NCI-H526 (cell line): ENCODE results near the gene TAS1R3.
A peak's percentile ranks its signal among the peaks of the same experiment; 100 is the strongest.

Experiments
- DNase-seq, 2 experiments: peaks; one replicate each; lab custom pipeline; 2025; lab: John Stamatoyannopoulos, UW

Gene TAS1R3

DNA sequence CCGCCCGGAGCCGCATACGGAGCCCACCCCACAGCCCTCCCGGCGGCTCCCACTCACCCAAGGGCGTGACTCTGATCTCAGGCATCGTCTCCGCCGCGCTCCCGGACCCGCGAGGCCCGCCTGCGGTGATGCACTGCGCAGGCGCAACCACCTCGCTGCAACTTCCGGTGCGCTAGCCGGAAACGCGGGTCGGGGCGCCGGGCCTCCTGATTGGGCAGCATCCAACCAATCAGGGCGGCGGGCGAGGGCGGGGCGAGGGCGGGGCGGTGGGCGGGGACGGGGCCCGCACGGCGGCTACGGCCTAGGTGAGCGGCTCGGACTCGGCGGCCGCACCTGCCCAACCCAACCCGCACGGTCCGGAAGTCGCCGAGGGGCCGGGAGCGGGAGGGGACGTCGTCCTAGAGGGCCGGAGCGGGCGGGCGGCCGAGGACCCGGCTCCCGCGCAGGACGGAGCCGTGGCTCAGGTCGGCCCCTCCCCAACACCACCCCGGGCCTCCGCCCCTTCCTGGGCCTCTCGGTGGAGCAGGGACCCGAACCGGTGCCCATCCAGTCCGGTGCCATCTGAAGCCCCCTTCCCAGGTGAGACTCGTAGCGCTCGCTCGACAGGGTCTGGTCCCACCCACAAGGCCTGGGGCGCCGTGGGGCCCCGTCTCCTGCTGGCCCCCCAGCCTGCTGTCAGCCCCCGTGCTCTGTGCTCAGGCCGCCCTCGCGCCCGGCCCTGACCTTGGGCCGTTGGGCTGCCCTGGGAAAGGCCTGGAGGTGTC lies 6.4 kb upstream of the TAS1R3 start, which contains the start of the genes CPTP and INTS11:
Gene CPTP (plus strand): TSS at position 279 of the 764 bp plus-strand sequence. CDS start 2,109 bp downstream, outside the sequence.
Gene INTS11 (minus strand): TSS at position 137 of the 764 bp plus-strand sequence. CDS start 52 bp downstream, at position 85.
- peak; percentile 75 to 95 for DNase-seq

DNA sequence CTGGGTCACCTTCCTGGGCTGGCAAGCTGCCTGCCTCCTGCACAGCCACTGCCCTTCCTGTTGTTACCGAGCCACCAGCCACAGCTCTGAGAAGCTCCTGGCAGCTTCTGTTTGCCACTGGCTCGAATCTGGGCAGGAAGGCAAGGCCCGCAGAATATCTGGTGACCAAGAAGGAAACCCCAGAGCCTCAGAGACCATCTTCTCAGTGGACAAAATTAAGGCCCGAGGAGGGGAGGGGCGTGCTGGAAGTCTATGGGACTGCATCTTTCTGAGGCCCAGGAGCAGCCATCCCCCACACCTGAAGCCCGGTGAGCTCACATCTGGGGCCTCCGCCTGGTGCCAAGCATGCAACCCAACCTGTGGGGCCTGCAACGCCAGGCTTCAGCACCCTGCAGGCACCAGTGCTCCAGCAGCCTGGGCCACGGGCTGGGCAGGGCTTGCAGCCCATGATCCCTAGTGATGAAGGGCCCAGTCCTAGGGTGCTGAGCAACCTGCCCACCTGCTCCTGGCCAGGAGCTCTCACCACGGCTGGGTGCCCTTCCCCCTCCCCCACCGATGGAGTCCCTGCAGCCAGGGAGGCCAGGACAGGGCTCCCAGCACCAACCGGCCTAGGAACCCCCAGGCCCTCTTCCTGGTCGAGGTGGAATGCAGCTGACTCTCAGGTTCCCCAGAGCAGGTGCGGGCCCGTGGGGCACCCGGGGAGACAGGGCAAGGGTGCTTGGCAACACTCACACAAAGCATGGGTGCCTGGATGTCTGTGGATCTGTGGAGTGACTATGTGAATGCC lies 5.6 kb upstream of the TAS1R3 start:
- no peak for DNase-seq

DNA sequence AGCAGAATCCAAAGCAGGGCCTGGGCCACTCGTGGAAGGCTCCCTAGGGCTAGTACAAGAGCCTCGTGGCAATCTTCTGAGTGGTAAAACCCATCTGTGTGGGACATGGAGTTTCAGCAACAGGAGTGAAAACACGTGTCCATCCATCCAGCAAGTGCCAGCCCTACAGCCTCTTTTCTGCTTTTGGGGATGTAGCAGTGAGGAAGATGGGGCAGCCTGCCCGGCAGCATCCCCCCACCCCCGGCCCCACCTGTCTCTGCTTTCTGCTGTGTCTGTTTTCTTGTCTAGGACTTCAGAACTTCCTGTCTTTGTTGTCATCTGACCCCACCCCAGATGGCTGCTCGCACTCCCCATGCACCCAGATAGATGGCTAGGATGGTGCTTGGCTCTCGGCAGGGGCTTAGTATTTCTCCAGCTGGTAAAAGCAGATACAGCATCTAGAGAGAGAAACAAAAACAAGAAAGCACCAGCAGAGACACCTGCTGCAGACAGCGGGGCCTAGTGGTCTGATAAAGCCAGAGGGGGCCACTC lies 4.9 kb upstream of the TAS1R3 start:
- no peak for DNase-seq

DNA sequence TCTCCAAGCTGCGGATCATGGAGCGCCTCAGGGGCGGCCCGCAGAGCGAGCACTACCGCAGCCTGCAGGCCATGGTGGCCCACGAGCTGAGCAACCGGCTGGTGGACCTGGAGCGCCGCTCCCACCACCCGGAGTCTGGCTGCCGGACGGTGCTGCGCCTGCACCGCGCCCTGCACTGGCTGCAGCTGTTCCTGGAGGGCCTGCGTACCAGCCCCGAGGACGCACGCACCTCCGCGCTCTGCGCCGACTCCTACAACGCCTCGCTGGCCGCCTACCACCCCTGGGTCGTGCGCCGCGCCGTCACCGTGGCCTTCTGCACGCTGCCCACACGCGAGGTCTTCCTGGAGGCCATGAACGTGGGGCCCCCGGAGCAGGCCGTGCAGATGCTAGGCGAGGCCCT lies 3.8 kb upstream of the TAS1R3 start:
- DNase-seq: no peak

DNA sequence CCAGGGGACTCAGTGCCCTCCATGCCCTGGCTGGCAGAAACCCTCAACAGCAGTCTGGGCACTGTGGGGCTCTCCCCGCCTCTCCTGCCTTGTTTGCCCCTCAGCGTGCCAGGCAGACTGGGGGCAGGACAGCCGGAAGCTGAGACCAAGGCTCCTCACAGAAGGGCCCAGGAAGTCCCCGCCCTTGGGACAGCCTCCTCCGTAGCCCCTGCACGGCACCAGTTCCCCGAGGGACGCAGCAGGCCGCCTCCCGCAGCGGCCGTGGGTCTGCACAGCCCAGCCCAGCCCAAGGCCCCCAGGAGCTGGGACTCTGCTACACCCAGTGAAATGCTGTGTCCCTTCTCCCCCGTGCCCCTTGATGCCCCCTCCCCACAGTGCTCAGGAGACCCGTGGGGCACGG lies 2.8 kb upstream of the TAS1R3 start:
- DNase-seq: no peak

DNA sequence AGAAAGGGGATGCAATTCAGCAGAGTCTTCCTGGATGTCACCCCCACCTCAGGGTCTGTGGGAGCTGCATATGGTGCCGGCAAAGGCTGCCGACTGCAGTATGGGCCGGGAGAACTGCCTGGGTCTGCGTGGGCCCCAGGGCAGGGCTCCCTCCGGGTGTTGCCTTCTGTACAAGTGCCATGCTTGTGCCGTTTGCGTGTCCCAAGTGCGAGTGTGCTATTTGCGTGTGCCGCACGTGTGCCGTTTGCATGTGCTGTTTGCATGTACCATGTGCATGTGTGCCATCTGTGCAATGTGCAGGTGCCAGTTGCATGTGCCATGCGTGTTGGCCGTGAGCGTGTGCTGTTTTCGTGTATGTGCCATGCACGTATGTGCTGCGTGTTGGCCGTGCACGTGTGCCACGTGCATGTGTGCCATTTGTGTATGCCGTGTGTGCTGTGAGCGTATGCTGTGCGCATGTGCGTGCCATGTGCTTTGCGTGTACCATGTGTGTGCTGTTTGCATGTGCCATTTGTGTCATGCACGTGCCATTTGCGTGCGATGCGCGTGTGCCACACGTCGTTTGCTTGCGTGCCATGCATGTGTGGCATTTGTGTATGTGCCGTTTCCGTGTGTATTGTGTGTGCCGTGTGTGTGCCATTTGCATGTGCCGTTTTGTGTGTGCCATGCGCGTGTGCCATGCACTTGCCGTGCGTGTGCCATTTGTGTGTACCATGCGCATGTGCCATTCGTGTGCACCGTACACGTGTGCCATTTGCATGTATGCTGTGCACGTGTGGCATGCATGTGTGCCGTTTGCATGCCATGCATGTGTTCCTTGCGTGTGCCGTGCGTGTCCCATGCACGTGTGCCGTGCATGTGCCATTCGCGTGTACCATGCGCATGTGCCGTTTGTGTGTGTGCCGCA lies 1.5 kb upstream of the TAS1R3 start:
- DNase-seq: no peak

DNA sequence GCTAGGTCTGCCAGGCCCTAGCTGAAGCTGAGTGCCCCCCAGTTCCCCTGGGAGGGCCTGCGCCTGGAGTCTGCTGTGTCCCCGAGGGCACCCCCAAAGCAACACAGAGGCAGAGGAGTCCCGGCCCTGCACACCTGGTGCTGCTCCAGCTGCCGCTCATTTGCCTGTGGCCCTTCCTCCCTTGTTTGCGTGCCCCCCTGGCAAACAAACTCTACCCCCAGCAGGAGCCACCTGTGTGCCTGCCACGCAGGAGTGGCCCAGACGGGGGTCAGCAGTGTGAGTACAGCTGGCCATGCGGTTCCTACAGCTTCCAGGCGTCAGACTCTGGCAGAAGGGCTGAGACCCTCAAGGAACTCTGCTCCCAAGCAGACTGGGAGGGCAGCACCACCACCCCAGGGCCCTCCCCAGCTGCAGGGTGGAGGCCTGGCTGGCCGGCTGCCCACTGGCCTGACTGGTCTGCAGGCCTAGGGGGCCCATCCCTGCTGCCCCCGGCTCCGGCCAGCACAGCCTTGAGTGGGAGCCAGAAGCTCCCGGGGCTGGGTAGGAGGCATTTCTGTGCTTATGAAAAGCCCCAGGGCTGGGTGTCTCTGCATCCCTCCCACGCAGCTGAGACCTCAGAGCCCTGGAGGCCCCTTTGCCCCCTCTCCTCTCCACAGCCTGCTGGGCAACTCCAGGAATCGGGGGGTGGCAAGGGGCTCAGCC lies 563 bp upstream of the TAS1R3 start:
- DNase-seq: peak in 1 of 2 experiments; percentile 58

DNA sequence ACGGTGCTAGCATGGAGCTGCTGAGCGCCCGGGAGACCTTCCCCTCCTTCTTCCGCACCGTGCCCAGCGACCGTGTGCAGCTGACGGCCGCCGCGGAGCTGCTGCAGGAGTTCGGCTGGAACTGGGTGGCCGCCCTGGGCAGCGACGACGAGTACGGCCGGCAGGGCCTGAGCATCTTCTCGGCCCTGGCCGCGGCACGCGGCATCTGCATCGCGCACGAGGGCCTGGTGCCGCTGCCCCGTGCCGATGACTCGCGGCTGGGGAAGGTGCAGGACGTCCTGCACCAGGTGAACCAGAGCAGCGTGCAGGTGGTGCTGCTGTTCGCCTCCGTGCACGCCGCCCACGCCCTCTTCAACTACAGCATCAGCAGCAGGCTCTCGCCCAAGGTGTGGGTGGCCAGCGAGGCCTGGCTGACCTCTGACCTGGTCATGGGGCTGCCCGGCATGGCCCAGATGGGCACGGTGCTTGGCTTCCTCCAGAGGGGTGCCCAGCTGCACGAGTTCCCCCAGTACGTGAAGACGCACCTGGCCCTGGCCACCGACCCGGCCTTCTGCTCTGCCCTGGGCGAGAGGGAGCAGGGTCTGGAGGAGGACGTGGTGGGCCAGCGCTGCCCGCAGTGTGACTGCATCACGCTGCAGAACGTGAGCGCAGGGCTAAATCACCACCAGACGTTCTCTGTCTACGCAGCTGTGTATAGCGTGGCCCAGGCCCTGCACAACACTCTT lies 1.1 kb downstream of the TAS1R3 start:
- peak in 1 of 2 experiments; percentile 69 for DNase-seq

DNA sequence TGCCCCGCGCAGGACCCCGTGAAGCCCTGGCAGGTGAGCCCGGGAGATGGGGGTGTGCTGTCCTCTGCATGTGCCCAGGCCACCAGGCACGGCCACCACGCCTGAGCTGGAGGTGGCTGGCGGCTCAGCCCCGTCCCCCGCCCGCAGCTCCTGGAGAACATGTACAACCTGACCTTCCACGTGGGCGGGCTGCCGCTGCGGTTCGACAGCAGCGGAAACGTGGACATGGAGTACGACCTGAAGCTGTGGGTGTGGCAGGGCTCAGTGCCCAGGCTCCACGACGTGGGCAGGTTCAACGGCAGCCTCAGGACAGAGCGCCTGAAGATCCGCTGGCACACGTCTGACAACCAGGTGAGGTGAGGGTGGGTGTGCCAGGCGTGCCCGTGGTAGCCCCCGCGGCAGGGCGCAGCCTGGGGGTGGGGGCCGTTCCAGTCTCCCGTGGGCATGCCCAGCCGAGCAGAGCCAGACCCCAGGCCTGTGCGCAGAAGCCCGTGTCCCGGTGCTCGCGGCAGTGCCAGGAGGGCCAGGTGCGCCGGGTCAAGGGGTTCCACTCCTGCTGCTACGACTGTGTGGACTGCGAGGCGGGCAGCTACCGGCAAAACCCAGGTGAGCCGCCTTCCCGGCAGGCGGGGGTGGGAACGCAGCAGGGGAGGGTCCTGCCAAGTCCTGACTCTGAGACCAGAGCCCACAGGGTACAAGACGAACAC lies 1.8 kb downstream of the TAS1R3 start:
- DNase-seq: peak in 1 of 2 experiments; percentile 59

DNA sequence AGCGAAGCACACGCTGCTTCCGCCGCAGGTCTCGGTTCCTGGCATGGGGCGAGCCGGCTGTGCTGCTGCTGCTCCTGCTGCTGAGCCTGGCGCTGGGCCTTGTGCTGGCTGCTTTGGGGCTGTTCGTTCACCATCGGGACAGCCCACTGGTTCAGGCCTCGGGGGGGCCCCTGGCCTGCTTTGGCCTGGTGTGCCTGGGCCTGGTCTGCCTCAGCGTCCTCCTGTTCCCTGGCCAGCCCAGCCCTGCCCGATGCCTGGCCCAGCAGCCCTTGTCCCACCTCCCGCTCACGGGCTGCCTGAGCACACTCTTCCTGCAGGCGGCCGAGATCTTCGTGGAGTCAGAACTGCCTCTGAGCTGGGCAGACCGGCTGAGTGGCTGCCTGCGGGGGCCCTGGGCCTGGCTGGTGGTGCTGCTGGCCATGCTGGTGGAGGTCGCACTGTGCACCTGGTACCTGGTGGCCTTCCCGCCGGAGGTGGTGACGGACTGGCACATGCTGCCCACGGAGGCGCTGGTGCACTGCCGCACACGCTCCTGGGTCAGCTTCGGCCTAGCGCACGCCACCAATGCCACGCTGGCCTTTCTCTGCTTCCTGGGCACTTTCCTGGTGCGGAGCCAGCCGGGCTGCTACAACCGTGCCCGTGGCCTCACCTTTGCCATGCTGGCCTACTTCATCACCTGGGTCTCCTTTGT lies 2.6 kb downstream of the TAS1R3 start:
- DNase-seq: no peak

DNA sequence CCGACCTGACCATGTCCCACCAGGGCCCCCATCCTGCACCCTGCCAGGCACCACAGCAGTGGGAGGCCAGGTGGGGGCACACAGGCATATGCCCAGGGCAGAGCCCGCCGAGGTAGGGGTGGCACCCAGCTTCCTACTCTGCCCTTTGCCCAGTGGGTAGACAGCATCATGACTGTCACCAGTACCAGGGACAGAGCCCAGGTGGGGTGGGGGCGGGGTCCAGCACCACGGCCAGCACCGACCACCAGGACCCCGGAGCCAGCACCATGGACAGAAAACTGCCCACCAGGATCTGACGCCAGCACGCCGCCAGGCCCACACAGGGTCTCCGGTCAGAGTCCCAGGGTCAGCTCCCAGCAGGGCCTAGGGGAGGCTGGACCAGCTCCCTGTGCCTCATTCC lies 3.8 kb downstream of the TAS1R3 start:
- no peak for DNase-seq

DNA sequence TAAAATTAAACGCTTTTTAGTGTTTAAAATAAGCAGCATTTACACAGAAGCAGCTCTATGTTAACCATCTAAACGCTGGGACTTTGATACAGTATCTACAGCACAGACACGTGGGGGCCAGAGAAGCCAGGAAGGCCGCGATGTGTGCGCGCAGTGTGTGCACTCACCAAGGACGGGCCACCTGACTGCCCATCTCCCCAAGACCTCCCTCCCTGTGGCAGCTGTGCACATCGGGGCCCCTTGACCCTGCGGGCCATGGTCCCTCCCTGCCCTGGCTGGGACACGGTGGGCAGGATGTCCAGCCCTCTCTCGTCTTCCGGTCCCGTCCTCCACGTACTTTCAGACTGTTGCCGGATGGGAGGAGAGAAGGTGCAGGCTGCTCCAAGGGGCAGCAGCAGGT lies 4.2 kb downstream of the TAS1R3 start:
- no peak for DNase-seq

DNA sequence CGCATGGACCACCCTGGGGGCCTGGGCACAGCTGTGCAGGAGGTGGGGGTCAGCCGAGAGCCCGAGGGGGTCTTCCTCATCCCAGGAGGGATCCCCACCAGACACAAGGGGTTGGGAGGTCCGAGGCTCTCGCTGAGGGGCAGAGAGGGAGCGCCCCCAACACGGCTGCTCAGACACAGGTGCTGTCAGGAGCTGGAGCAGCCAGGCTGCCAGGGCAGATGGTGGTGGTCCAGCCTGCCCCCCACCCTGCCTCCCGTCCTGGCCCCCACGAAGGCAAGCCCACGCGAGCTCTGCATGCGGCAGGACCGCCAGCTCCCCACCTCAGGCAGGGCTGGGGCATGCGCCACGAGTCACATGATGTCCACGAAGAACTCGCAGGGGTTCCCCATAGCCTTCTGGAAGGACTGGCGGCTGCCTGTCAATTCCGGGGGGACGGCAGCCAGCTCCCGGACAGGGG lies 4.7 kb downstream of the TAS1R3 start:
- no peak for DNase-seq

DNA sequence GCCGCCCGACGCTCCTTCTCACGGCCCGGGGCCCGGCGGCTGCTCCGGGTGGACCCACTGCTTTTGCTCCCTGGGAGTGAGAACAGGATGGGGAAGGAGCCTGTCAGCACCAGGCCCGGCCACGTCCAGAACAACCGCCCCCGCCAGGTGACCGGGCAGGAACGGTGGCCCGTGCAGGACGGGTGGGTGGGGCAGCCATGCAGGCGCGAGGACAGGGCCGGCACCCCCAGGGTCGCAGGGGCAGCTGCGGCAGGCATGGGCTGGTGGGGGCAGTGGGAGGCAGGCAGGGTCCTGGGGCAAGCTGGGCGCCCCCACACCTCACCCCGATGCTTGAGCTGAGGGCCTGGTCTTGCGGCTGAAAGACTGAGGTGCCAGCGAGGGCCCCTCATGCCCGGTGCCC lies 5.4 kb downstream of the TAS1R3 start:
- no peak for DNase-seq

DNA sequence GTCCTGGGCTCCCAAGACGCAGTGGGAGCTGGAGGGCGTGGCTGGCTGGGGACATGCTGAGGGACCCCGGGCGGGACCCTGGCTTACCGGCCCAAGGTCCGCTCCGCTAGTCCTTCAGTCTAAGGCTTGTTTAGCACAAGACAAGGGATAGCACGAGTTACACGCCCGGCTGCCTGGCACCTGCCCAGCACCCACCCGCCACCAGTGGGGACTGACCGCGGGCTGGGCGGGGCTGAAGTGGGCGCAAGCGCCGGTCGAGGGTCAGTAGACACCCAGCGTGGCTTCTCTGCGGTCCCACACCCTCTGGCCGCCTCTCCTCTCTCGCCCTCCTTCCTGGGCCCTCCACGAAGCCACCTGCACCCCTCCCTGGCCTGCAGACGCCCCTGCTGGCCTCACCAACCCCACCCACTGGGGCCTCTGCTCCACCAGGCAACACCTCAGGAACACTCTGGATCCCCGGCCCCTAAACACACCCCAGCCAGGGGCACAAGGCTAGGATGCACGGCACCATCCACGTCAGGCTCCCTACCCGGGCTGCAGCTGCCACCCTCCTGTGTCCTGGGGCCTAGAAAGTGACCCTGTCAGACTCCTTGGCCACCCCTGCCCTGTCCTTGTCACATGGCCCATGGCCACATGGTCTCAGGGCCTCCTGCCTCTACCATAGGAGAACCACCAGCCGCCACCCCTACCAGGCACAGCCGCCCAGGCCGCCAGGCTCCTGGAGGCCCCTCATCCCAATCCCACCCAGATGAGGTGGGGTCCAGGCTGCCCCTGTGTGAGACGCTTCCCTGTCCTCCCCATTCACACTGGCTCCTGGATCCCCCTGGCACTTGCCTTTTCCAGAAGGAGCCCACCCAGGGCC lies 6.1 kb downstream of the TAS1R3 start:
- no peak for DNase-seq

DNA sequence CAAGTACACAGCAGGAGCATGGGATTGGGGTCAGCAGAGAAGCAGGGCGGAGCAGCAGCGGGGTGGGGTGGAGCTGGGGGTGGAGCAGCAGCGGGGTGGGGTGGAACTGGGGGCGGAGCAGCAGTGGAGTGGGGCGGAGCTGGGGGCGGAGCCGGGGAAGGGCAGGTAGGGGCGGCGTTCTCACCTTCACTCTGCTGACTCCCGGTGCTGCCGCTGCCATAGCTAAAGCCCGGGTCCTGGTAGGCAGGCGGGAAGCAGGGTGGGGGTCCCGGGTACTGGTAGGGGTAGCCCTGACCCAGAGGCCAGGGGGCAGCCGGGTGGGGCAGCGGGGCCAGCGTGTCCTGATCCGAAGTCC lies 6.7 kb downstream of the TAS1R3 start:
- DNase-seq: peak in 1 of 2 experiments; percentile 59

DNA sequence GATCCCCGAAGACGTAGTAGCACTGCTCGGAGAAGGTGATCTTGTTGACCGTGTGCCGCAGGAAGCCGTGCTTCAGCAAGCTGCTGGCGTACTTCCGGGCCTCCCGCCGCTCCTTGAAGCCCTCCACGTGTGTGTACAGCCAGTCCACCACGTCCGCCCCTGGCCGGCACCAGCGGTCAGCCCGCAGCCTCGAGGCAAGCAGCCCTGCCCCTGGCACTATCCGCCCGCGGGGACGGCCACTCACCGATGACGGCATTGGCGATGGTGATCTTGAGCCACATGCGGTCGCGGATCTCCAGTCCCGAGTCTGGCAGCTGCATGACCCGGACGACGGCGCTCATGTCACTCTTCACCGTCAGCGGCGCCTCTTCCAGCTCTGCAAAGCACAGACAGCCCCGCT lies 7.2 kb downstream of the TAS1R3 start:
- DNase-seq: no peak

DNA sequence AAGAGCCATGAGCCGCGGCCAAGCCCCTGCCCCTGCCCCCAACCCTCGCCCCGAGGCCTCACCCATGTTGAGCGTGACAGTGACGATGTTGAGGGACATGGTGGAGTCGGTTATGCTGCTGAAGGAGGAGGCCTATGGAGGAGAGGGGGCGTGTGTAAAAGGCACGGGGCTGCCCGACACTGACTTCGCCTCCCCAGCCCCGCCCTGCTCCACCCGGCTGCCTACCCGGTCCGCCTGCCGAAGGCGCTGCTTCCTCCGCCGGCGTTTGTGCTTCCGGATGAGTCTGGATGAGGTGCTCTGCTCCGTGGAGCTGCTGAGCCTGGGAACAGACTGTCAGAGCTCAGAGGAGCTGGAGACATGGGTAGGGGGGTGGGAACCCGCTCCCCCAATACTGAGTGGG lies 9.1 kb downstream of the TAS1R3 start:
- DNase-seq: no peak
